ENCODE results near the gene TEPSIN.

- TF ChIP-seq CTCF (optimal IDR thresholded peaks at IDR 0.05 in 1 of 3, IDR thresholded peaks at IDR 0.05 in 1 of 3, conservative IDR thresholded peaks at IDR 0.05 in 1 of 3; ENCODE audit: extremely low read depth in 1 of 3, insufficient read depth in 2 of 3, low read length in 3 of 3) (peak; percentile 73 to 84 (median 74)), EZH2 (IDR thresholded peaks at IDR 0.05; ENCODE audit: low read length) (no peak)
Observed at GRCh38 chr17:81241648-81242420, 3.0 kb upstream of the TEPSIN start.
